Smooth muscle cell of the brain vasculature (primary cell): ENCODE measurements around the gene RBM22.

Source experiments
- DNase-seq: peaks from one replicate; pipeline ENCODE4 v3.0.0-alpha.2; 2012; ENCODE audit warnings: low read depth, low spot score

The RBM22 gene

DNA sequence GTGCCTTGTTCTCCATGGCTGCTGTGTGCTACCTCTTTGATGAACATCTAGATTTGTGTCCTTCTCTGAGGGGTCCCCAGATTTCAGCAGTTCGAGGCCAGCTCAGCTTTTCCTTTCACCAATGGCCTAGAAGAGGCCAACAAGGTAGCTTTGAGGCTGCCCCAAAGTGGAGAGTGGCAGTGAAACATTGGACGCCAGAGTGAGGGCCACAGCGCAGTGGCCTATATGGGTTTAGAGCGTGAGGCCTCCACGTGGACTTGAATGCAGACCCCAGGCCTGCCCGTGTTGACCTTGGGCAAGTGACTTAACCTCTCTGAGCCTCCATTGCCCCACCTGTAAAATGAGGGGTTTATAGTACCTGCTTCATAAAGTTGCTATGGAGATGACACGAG lies 28.0 kb downstream of the RBM22 start:
- no peak for DNase-seq

DNA sequence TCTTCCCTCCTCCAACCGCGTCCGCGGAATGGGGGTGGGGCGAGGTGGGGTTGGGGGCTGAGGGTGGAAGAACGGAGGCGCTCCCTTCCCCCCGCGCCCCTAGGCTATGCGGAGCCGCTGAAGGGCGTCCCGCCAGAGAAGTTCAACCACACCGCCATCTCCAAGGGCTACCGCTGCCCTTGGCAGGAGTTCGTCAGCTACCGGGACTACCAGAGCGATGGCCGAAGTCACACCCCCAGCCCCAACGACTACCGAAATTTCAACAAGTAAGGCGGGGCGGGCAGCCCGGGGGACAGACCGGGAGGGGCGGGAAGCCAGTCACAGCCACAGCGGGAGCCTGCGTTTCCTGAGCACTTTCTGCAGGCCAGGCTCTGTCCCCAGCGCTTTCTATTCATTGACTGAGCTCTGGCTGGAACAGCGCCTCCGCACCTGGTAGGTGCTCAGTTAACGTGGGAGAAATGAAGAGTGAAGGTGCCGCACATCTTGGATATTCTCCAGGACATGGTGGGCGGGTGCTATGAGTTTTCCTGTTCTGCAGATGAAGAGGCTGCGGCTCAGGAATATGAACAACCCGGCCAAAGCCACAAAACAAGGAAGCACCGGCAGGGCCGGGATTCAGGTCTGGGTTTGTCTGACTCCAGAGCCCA lies 28.5 kb downstream of the RBM22 start:
- DNase-seq = no peak

DNA sequence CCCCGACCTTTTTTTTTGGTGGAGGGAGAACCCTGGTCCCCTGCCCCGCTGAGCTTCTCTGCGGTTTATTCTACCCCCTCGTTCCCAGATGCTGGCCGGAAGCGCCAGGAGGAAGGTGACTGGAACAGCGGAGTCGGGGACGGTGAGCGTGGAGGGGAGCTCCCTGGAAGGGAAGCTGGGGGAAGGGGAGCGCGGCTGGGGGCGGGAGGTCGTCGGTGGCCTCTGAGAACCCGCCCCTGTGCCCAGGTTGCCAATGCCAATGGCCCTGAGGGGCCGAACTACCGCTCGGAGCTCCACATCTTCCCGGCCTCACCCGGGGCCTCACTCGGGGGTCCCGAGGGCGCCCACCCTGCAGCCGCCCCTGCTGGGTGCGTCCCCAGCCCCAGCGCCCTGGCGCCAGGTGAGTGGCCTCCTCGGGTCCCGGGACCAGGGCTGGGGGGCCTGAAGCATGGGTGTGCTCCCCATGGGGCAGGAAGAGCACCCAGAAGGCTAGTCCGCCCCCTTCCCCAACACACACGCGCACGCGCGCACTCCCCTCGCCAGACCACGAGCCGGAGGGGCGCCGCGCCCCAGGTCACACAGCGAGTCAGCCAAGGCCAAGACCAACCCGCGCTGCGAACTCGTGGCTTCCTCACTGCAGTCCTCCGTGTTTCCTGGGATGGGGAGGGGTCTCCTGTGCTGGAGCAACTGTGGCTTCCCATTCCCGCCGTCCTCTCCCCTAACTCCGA lies 29.2 kb downstream of the RBM22 start:
- DNase-seq = no peak

DNA sequence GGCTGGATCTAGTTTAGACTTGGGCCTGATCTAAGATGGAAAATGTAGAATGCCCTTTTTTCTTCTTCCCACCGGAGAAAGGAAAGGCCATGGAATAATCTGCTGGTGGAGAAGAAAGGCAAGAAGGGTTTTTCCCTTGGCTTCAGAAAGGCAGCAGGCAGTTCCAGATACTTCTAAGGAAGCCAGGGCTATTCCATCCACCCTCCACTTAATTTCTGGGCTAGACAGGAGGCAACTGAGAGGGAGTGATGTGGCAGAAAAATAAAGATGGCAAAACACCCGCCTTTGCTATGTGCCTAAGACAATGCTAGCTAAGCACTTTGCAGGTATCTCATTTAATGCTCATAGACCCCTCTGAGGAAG lies 29.9 kb downstream of the RBM22 start:
- DNase-seq = no peak

DNA sequence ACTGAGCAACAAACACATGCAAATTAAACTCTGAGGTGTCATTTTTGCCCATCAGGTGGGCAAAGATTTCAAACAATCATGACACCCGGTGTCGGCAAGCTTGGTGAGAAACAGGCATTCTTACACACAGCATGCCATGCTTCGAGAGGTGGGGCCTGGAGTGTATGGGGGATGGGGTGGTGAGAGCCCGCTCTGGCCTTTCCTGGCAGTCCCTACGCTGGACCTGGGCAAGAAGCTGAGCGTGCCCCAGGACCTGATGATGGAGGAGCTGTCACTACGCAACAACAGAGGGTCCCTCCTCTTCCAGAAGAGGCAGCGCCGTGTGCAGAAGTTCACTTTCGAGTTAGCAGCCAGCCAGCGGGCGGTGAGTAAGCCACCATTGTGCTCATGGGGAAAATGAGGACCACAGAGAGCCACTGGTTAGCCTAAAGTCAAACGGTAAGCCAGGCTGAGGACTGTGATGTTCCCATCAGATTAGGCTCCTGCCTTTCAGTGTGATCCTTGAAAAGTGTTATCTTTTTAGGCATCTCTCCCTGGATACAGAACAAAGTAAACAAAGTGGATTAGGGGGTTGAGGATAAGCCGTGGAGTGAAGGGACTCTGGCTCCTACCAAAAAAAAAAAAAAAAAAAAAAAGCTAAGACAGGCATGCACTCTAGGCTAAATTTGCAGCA lies 30.5 kb downstream of the RBM22 start:
- no peak for DNase-seq

DNA sequence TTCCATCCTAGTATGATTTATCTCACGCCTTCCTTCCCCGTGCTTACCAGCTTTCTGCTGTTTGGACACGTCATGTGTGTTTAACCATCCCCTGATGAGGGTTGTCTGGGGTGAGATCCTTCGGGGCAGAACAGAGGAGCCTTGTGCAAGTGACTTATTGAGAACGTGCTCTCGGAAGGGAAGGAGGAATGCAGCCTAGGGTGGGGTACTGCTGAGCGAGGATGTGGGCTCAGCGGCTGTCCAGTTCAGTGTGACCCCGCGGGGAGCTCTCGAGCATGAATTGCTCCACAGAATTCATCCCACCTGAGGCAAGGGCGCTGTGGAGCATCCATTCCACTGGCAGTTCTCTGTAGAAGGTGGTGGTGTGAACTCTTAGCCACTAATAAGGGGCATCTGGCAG lies 35.8 kb downstream of the RBM22 start:
- DNase-seq = no peak

DNA sequence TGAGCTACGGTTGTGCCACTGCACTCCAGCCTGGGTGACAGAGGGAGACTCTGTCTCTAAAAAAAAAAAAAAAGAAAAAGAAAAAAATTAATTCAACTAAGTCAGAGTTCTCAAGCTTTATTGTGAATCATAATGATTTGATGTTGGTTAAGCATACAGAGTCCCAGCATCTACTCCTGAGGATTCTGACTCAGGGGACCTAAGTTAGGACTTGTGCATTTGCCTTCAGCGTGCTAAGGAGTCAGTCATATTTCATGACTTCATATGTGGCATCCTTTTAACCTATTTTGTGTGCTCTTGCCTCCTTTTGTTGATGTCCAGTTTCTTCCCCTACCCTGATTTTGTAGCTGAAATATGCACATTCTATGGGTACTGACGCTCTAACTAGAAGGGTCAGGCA lies 36.9 kb downstream of the RBM22 start:
- no peak for DNase-seq

DNA sequence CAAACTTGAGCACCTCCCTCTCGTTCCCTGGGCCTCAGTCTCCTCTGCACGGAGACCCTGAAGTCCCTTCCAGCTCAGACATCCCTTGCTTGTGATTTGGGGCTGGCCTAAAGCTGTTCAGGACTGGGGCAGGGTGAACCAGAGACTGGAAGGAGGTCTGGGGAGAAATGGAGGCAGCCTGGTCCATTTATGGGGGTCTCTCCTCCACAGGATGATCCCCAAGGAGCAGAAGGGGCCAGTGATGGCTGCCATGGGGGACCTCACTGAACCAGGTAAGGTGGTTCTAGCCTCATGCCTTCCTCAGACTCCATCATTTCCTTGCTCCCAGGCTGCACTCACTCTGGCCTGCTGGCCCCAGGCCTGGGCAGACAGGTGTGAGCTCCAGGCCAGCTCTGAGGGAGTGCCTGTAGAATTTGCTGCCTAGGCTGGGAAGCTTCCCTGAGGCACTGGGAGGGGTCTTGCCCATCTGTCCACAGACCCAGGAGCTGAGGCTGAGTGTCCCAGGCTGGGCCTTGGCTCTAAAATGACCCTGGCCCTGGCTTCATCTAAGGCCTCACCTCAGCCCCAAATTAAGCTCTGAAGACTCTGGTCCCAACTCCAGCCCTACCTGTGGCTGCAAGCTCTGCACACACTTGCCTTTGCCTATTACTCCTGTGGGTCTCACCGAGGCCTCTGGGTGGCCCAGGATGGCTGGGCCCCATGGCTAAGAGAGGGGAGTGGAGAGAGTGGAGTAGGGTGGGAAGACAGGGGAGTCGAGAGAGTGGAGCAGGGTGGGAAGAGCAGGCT lies 37.9 kb downstream of the RBM22 start:
- no peak for DNase-seq

DNA sequence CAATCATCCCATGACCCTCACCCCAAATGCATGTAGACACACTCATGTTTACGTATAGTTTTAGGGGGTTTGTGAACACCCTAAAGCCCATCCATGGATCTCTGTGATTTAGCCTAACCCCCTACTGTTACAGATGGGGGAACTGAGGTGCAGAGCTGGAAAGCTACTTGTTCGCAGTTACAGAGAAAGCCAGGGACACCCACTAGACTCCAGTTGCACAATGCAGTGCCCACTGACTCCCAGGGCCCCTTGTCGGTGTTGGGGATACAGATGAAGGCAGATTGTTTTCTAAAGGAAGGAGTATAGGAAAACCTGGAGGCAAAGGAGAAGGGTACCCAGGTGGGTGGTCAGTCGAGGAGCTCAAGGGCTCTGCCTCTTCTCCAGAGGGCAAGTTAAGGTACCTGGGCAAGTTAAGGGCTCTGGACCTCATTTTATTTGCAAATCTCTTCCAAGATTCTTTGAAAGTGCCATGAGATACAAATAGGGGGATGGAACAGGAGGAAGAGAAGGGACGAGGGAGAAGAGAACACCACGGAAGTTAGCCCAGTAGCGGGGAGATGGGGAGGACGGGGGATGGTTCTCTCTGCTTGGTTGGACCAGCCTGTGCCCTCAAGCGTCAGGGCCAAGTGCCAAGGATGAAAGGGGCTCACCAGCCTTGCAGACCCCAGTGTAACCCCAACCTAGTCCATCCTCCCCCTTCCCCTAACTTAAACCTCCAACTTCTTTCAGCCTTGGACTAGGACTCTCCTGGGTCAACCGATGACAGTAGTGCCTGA lies 38.9 kb downstream of the RBM22 start:
- DNase-seq = no peak

DNA sequence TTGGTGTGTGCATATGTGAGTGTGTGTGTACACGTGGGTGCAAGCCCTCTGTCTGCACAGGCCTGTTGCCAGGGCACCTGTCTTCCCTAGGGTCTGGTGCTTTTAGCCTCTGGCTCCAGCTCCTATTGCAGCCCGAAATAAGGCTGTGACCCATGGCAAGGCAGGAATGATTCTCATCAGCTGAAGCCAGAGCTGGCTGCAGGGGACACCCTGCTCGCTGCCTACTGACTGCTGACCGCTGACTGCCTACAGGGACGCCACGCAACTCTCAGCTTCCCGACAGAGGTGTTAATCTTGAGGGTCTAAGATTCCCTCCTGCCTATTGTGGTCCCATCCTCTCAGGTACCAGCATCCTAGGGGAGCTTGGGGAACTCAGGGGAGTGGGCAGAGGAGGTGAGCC lies 39.8 kb downstream of the RBM22 start, which contains the start of gene MYOZ3:
MYOZ3 (plus strand) TSS at position 166 of the 400 bp plus-strand sequence. CDS start 1,691 bp downstream, outside the sequence.
- no peak for DNase-seq

DNA sequence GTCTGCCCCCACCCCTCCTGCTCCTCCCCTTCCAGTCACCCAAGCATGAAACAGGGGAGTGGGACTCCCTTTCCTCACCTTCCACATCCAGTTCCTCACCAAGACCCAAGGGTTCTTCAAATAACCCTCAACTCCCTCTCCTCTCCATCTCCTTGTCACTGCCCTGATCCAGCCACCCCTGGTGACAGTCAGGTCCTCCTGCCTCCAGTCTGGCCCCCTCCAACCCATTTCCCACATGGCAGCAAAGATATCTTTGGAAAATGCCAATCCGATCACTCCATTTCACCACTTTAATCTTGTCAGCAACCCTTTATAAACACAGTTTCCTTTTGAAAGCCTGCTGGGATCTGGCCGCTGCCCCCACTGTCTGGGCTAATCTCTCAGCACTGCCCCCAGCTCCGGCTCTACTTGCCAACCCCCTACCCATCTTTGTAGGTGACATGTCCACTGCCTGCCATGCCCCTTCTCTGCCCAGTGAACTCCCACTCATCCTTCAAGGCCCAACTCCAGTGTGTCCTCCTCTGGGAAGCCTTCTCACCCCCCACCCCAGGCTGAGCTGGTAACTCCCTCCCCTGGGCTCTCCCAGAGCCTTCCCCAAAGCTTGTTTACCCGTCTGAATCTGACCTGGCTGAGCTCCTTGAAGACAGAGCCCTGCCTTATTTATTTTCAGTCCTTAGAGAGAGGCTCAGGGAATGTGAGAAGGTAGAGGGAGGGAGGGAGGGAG lies 40.6 kb downstream of the RBM22 start:
- DNase-seq = no peak

DNA sequence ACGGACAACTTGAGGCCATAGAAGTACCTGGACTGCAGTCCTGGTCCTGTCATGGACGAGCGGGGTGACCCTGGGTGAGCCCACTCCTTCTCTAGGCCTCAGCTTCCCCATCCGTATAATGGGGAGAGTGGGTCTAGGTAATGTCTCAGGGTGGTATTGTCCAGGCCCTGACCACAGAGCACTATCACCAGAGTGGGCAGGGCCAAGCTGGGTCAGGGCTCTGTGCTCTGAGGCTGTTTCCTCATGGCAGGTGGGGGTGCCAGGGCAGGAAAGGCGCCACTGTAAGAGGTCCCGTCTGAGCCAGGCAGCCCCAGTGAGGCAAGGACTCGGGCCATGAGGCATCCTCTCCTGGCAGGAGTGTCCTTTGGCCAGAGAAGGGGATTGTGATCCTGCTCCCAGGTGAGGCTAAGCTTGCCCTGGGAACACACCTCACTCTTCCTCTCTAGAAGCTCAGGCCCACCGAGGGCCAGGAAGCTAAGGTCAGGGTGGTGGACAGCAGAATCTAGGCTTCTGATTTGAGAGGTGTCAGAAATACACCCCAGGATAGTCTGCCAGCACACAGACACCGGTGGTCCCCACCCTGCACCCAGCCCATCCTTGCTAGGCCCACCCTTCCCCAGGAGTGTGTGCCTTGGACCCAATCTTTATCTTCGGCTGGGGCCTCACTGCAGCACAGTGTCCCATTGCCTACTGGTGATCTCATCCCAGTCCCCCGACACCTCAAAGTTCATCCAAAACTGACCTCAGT lies 41.3 kb downstream of the RBM22 start:
- no peak for DNase-seq

DNA sequence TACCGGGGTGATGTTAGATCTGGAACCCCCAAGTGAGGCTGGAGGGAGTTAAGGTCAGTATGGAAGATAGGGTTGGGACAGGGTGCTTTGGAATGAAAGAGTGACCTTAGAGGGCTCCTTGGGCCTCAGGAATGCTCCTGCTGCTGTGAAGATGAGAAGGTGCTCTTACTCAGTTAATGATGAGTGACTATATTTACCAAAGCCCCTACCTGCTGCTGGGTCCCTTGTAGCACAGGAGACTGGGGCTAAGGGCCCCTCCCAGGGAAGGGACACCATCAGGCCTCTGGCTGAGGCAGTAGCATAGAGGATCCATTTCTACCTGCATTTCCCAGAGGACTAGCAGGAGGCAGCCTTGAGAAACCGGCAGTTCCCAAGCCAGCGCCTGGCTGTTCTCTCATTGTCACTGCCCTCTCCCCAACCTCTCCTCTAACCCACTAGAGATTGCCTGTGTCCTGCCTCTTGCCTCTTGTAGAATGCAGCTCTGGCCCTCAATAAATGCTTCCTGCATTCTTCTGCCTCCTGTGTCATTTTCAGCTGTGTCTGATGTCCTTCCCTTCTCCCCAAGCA lies 42.1 kb downstream of the RBM22 start:
- no peak for DNase-seq

DNA sequence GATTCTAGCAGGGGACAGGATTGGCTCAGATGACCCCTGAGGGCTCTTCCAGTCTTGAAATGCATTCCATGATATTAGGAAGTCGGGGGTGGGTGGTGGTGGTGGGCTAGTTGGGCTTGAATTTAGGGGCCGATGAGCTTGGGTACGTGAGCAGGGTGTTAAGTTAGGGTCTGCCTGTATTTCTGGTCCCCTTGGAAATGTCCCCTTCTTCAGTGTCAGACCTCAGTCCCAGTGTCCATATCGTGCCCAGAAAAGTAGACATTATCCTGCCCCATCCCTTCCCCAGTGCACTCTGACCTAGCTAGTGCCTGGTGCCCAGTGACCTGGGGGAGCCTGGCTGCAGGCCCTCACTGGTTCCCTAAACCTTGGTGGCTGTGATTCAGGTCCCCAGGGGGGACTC lies 42.7 kb downstream of the RBM22 start:
- DNase-seq = no peak

DNA sequence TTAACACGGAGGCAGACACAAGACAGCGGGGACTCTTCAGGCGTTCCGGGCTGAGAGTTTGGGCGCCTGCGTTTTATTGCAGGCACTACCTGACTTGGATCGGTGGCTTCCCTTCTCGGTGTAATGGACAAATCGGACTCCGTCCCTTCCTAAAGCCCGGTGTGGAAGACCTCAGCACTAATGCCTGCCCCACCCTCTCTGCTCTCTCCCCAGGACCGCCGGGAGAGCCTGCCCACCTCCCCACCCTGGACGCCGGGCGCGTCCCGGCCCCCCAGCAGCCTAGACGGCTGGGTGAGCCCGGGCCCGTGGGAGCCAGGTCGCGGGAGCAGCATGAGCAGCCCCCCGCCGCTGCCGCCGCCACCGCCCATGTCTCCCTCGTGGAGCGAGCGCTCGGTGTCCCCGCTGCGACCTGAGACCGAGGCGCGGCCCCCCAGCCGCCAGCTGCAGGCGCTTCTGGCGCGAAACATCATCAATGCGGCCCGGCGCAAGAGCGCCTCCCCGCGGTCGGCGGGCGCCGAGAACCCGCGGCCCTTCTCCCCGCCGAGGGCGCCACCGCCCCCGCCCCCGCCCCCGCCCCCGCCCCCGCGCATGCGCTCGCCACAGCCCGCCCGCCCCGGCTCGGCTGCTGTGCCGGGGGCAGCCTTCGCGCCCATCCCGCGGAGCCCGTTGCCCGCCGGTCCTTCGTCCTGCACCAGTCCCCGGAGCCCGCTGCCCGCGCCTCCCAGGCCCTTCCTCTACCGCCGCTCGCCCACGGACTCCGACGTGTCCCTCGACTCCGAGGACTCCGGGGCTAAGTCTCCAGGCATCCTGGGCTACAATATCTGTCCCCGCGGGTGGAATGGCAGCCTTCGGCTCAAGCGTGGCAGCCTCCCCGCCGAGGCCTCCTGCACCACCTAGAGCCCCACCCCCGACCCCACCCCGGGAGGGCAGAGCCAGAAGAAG lies 44.4 kb downstream of the RBM22 start:
- DNase-seq = no peak

DNA sequence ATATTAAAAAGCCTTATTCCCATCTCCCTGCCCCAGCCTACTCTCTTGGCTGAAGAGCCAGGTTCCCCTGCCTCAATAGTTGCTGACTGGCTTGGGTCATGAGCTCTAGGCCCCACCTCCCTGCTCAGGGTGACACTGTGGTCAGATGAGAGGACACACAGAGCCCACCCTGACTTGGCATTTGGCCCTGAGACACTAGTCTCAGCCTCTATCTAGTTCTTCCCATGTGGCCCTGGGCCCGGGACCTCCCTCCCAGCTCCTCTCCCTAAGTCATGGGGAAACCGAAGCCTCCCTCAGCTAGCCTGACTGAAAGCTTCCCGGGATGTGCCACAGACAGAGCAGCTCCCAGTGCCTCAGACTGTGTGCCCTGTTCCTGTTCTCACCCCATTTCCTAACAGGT lies 45.6 kb downstream of the RBM22 start:
- DNase-seq = no peak

DNA sequence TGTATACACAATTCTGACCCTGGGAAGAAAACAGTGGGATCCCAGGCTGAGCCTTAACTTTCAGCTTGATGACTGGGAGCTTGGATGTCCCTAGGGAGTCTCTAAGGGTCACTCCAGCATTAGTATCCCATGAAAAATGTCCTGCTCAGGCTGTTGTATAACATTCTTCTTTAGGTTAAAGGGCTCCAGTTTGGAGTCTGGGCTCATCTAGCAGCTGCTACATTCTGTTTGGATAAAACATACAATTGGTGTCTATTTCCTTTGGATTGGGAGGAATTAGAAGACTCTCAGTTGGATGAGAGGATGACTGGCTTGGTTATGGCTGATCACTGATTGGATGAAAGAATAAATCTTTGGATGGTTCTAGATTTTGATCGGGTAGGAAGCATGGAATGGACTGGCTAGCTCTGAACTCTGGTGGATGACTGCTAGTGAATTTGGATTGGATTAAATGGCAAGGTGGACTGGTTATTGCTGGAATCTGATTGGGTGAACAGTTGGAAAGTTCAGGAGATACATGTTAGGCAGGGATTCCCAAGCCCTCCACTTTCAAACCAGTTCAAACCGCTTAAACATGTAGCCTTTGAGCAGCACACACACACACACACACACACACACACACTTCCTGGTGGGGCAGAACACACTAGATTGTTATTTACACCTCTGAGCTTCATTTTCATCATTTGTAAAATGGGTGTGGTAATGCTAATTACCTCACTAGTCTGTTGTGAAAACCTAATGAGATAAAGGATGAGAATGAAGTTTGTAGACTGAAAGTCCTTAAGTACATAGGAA lies 46.9 kb downstream of the RBM22 start:
- no peak for DNase-seq
